ENCODE data around the gene FBLN1. TPM values are rescaled to one million over a fixed set of nuclear protein-coding genes. Genes with fewer than 3 reads are reported as not detected.

The FBLN1 gene
- total RNA-seq, 1 donor from 2014 or later: 271 TPM

GRCh38 chr22:45483319-45483718 lies 19.4 kb upstream of the FBLN1 start:
- peaks cover 25% of the 10 kb centered on the region for H3K4me1 Mint-ChIP-seq (ENCODE audit: unreplicated experiment)
- peaks cover 6% of the 10 kb centered on the region for H3K9me3 Mint-ChIP-seq
- H3K27ac Mint-ChIP-seq: peak overlapping the region; percentile 67
- no peaks in the 10 kb centered on the region for H3K27me3 Mint-ChIP-seq
- H3K4me3 Mint-ChIP-seq: peak overlapping the region; percentile 5
- no peak for DNase-seq (ENCODE audit: extremely low spot score, unreplicated experiment)
- no peaks in the 10 kb centered on the region for H3K36me3 Mint-ChIP-seq
- TF ChIP-seq CTCF (conservative IDR thresholded peaks at IDR 0.05): no peak

GRCh38 chr22:45483918-45484499 lies 18.7 kb upstream of the FBLN1 start:
- Mint-ChIP-seq H3K27ac (peak overlapping the region; percentile 67), H3K9me3 (peaks cover 13% of the 10 kb centered on the region), H3K4me3 (peak overlapping the region; percentile 59), H3K27me3 (no peaks in the 10 kb centered on the region), H3K4me1 (ENCODE audit: unreplicated experiment) (peaks cover 23% of the 10 kb centered on the region), H3K36me3 (no peaks in the 10 kb centered on the region)
- no peak for DNase-seq (ENCODE audit: extremely low spot score, unreplicated experiment)
- no peak for TF ChIP-seq CTCF (conservative IDR thresholded peaks at IDR 0.05)

- Mint-ChIP-seq H3K27ac (no peak overlapping the region), H3K4me3 (no peak overlapping the region), H3K9me3 (peaks cover 13% of the 10 kb centered on the region), H3K36me3 (no peaks in the 10 kb centered on the region), H3K27me3 (no peaks in the 10 kb centered on the region), H3K4me1 (ENCODE audit: unreplicated experiment) (peaks cover 23% of the 10 kb centered on the region)
- TF ChIP-seq CTCF (conservative IDR thresholded peaks at IDR 0.05): no peak
- no peak for DNase-seq (ENCODE audit: extremely low spot score, unreplicated experiment)
Observed at GRCh38 chr22:45484742-45485141, 17.9 kb upstream of the FBLN1 start.

- H3K9me3 Mint-ChIP-seq: peaks cover 13% of the 10 kb centered on the region
- peaks cover 22% of the 10 kb centered on the region for H3K4me1 Mint-ChIP-seq (ENCODE audit: unreplicated experiment)
- H3K36me3 Mint-ChIP-seq: no peaks in the 10 kb centered on the region
- no peaks in the 10 kb centered on the region for H3K27me3 Mint-ChIP-seq
- H3K27ac Mint-ChIP-seq: no peak overlapping the region
- TF ChIP-seq CTCF (conservative IDR thresholded peaks at IDR 0.05): no peak
- no peak for DNase-seq (ENCODE audit: extremely low spot score, unreplicated experiment)
- H3K4me3 Mint-ChIP-seq: no peak overlapping the region
Observed at GRCh38 chr22:45485261-45485660, 17.4 kb upstream of the FBLN1 start.

GRCh38 chr22:45488764-45489370 lies 13.8 kb upstream of the FBLN1 start:
- Mint-ChIP-seq H3K36me3 (no peaks in the 10 kb centered on the region), H3K4me1 (ENCODE audit: unreplicated experiment) (peaks cover 24% of the 10 kb centered on the region), H3K4me3 (no peak overlapping the region), H3K9me3 (peaks cover 13% of the 10 kb centered on the region), H3K27ac (no peak overlapping the region), H3K27me3 (no peaks in the 10 kb centered on the region)
- no peak for DNase-seq (ENCODE audit: extremely low spot score, unreplicated experiment)
- no peak for TF ChIP-seq CTCF (conservative IDR thresholded peaks at IDR 0.05)

All from type B pancreatic cell (in vitro differentiated cells).